ENCODE measurements around the gene SLC25A25.
"Not testable (repeated sequence)": the region's sequence is repeated elsewhere in the genome, so short reads cannot be mapped to it uniquely, and the experiment has no call there.

The SLC25A25 gene

GRCh38 chr9:128066713-128067644 lies 1.1 kb upstream of the SLC25A25 start, which contains the start of gene NAIF1:
NAIF1 (minus strand) TSS chr9:128067320; CDS start chr9:128067101, 219 bp downstream.
- TF ChIP-seq CTCF (conservative IDR thresholded peaks at IDR 0.05; ENCODE audit: low read depth, low read length) = no peak
- H3K4me3 ChIP-seq (ENCODE audit: low read depth, low read length) = peak within 1 kb of the TSS; percentile 80
- DNase-seq (ENCODE audit: low read depth) = peak; percentile 100

GRCh38 chr9:128068386-128069205 lies 564 bp downstream of the SLC25A25 start:
- no peak for TF ChIP-seq CTCF (conservative IDR thresholded peaks at IDR 0.05; ENCODE audit: low read depth, low read length)
- H3K4me3 ChIP-seq (ENCODE audit: low read depth, low read length) = peak overlapping the region; percentile 80
- peak; percentile 42 for DNase-seq (ENCODE audit: low read depth)

- no peak for TF ChIP-seq CTCF (conservative IDR thresholded peaks at IDR 0.05; ENCODE audit: low read depth, low read length)
- H3K4me3 ChIP-seq (ENCODE audit: low read depth, low read length) = no peak overlapping the region
- no peak for DNase-seq (ENCODE audit: low read depth)
Observed at GRCh38 chr9:128070874-128071273, 2.8 kb downstream of the SLC25A25 start.

- not testable (repeated sequence) for DNase-seq (ENCODE audit: low read depth); H3K4me3 ChIP-seq (ENCODE audit: low read depth, low read length)
Observed at GRCh38 chr9:128071475-128071874, 3.4 kb downstream of the SLC25A25 start.

- no peak overlapping the region for H3K4me3 ChIP-seq (ENCODE audit: low read depth, low read length)
- no peak for TF ChIP-seq CTCF (conservative IDR thresholded peaks at IDR 0.05; ENCODE audit: low read depth, low read length)
Observed at GRCh38 chr9:128072144-128073021, 4.4 kb downstream of the SLC25A25 start.

GRCh38 chr9:128073253-128073886 lies 5.3 kb downstream of the SLC25A25 start:
- peak; percentile 49 for DNase-seq (ENCODE audit: low read depth)
- no peak for TF ChIP-seq CTCF (conservative IDR thresholded peaks at IDR 0.05; ENCODE audit: low read depth, low read length)
- H3K4me3 ChIP-seq (ENCODE audit: low read depth, low read length) = no peak overlapping the region

More at GRCh38 chr9:128072144-128073021, 4.4 kb downstream of the SLC25A25 start:
- peak; percentile 80 for DNase-seq (ENCODE audit: low read depth)
